ENCODE measurements around the gene GSDME.

DNA sequence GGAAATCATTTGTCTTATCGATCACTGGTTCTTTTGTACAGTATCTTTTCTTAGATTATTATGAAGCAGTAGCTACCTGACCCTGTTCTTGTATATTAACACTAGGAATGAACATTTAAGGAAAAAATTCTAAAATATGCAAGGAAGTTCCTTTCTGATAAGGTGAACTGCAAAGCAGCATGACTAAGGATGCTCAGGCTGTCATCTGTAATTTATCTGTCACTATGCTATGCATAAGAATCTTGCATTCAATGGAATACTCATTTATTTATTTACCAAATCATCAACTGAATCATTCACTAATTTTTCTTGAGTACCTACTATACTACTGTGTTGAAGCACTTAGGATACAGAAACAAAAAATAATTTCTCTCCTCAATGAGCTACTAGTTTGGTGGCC, 5.8 kb downstream of the GSDME start:
- TF ChIP-seq ELF1 (IDR thresholded peaks at IDR 0.05; ENCODE audit: borderline replicate concordance, low read depth) = no peak
- TF ChIP-seq, protein P1, sequence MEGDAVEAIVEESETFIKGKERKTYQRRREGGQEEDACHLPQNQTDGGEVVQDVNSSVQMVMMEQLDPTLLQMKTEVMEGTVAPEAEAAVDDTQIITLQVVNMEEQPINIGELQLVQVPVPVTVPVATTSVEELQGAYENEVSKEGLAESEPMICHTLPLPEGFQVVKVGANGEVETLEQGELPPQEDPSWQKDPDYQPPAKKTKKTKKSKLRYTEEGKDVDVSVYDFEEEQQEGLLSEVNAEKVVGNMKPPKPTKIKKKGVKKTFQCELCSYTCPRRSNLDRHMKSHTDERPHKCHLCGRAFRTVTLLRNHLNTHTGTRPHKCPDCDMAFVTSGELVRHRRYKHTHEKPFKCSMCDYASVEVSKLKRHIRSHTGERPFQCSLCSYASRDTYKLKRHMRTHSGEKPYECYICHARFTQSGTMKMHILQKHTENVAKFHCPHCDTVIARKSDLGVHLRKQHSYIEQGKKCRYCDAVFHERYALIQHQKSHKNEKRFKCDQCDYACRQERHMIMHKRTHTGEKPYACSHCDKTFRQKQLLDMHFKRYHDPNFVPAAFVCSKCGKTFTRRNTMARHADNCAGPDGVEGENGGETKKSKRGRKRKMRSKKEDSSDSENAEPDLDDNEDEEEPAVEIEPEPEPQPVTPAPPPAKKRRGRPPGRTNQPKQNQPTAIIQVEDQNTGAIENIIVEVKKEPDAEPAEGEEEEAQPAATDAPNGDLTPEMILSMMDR (IDR thresholded peaks at IDR 0.05 in 2 of 3, conservative IDR thresholded peaks at IDR 0.05 in 1 of 3; ENCODE audit: borderline replicate concordance in 1 of 3, insufficient read depth in 1 of 3, low read depth in 2 of 3, low read length in 2 of 3) = no peak
- TF ChIP-seq, protein P2, sequence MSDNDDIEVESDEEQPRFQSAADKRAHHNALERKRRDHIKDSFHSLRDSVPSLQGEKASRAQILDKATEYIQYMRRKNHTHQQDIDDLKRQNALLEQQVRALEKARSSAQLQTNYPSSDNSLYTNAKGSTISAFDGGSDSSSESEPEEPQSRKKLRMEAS (IDR thresholded peaks at IDR 0.05) = no peak
- TF ChIP-seq CEBPB (IDR thresholded peaks at IDR 0.05; ENCODE audit: low read depth) = no peak
- TF ChIP-seq, protein P3, sequence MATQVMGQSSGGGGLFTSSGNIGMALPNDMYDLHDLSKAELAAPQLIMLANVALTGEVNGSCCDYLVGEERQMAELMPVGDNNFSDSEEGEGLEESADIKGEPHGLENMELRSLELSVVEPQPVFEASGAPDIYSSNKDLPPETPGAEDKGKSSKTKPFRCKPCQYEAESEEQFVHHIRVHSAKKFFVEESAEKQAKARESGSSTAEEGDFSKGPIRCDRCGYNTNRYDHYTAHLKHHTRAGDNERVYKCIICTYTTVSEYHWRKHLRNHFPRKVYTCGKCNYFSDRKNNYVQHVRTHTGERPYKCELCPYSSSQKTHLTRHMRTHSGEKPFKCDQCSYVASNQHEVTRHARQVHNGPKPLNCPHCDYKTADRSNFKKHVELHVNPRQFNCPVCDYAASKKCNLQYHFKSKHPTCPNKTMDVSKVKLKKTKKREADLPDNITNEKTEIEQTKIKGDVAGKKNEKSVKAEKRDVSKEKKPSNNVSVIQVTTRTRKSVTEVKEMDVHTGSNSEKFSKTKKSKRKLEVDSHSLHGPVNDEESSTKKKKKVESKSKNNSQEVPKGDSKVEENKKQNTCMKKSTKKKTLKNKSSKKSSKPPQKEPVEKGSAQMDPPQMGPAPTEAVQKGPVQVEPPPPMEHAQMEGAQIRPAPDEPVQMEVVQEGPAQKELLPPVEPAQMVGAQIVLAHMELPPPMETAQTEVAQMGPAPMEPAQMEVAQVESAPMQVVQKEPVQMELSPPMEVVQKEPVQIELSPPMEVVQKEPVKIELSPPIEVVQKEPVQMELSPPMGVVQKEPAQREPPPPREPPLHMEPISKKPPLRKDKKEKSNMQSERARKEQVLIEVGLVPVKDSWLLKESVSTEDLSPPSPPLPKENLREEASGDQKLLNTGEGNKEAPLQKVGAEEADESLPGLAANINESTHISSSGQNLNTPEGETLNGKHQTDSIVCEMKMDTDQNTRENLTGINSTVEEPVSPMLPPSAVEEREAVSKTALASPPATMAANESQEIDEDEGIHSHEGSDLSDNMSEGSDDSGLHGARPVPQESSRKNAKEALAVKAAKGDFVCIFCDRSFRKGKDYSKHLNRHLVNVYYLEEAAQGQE (IDR thresholded peaks at IDR 0.05; ENCODE audit: low read depth) = no peak
- no peak for TF ChIP-seq ZNF274 (IDR thresholded peaks at IDR 0.05; ENCODE audit: low read depth, low read length)
- no peak for TF ChIP-seq SIN3A (IDR thresholded peaks at IDR 0.05; ENCODE audit: low read depth)
- no peak for TF ChIP-seq SP1 (IDR thresholded peaks at IDR 0.05; ENCODE audit: low read depth)
- TF ChIP-seq POLR2A (IDR thresholded peaks at IDR 0.05; ENCODE audit: borderline replicate concordance, extremely low read depth, insufficient read depth, insufficient read length) = no peak
